Frontal cortex (tissue), 4 donors: ENCODE measurements around the gene GRM8. TPM values are rescaled to one million over a fixed set of nuclear protein-coding genes. Genes with fewer than 3 reads are reported as not detected.
A peak's percentile ranks its signal among the peaks of the same experiment; 100 is the strongest.
"Not testable (repeated sequence)": the region's sequence is repeated elsewhere in the genome, so short reads cannot be mapped to it uniquely, and the experiment has no call there.

Experiments used
- DNase-seq, 2 donors: peaks; one replicate each; pipeline ENCODE4 v3.0.0; 2012; ENCODE audit warnings: low spot score in 2 of 2
- FAIRE-seq: peaks from 2 replicates; lab custom pipeline; 2012; peaks lifted over from hg19 to GRCh38; lab: Jason Lieb, UNC
- total RNA-seq: library from RNA; depleted of rRNA; stranded (reverse); fragments of >200 nt; gene quantifications from one replicate; pipeline ENCODE4 v1.2.3, GENCODE V29; 2014
- donor health status: control.
- donor health status: control.
- donor health status: control.

Gene GRM8
- total RNA-seq, 1 donor from 2014 or later, result 2.9 TPM

GRCh38 chr7:126957443-126957842, 295.3 kb downstream of the GRM8 start:
- DNase-seq (no peak), FAIRE-seq (no peak)

- DNase-seq (no peak), FAIRE-seq (no peak)
Observed at GRCh38 chr7:126953461-126953860, 299.3 kb downstream of the GRM8 start.

GRCh38 chr7:126948664-126949063, 304.1 kb downstream of the GRM8 start:
- no peak for FAIRE-seq
- DNase-seq, result no peak

GRCh38 chr7:126940723-126941307, 311.9 kb downstream of the GRM8 start:
- FAIRE-seq (no peak), DNase-seq (no peak)

- FAIRE-seq (no peak), DNase-seq (no peak)
Observed at GRCh38 chr7:126937171-126937570, 315.6 kb downstream of the GRM8 start.

- no peak for FAIRE-seq
- DNase-seq, result no peak
Observed at GRCh38 chr7:126931581-126931980, 321.2 kb downstream of the GRM8 start.

GRCh38 chr7:126930166-126930565, 322.6 kb downstream of the GRM8 start:
- FAIRE-seq, result no peak
- no peak for DNase-seq

- FAIRE-seq, result no peak
Observed at GRCh38 chr7:126924477-126924876, 328.3 kb downstream of the GRM8 start.

GRCh38 chr7:126911627-126912026, 341.1 kb downstream of the GRM8 start:
- not testable (repeated sequence) for DNase-seq, FAIRE-seq

More at GRCh38 chr7:126924477-126924876, 328.3 kb downstream of the GRM8 start:
- no peak for DNase-seq

GRCh38 chr7:126908564-126908963, 344.2 kb downstream of the GRM8 start:
- not testable (repeated sequence) for DNase-seq
- FAIRE-seq, result peak; percentile 6

- not testable (repeated sequence) for FAIRE-seq, DNase-seq
Observed at GRCh38 chr7:126907657-126908056, 345.1 kb downstream of the GRM8 start.

GRCh38 chr7:126905255-126905654, 347.5 kb downstream of the GRM8 start:
- not testable (repeated sequence) for DNase-seq, FAIRE-seq

- not testable (repeated sequence) for FAIRE-seq, DNase-seq
Observed at GRCh38 chr7:126901041-126901765, 351.5 kb downstream of the GRM8 start.

- not testable (repeated sequence) for FAIRE-seq, DNase-seq
Observed at GRCh38 chr7:126887980-126888379, 364.8 kb downstream of the GRM8 start.

GRCh38 chr7:126887560-126887959, 365.2 kb downstream of the GRM8 start:
- not testable (repeated sequence) for FAIRE-seq, DNase-seq

- not testable (repeated sequence) for DNase-seq, FAIRE-seq
Observed at GRCh38 chr7:126882730-126883129, 370.0 kb downstream of the GRM8 start.

GRCh38 chr7:126881908-126882307, 370.8 kb downstream of the GRM8 start:
- FAIRE-seq, result not testable (repeated sequence)

GRCh38 chr7:126881315-126881714, 371.4 kb downstream of the GRM8 start:
- DNase-seq (no peak), FAIRE-seq (no peak)

More at GRCh38 chr7:126881908-126882307, 370.8 kb downstream of the GRM8 start:
- DNase-seq, result not testable (repeated sequence)

- not testable (repeated sequence) for FAIRE-seq, DNase-seq
Observed at GRCh38 chr7:126876536-126876935, 376.2 kb downstream of the GRM8 start.

- FAIRE-seq (no peak), DNase-seq (no peak)
Observed at GRCh38 chr7:126856691-126857291, 395.9 kb downstream of the GRM8 start.

- FAIRE-seq (no peak), DNase-seq (no peak)
Observed at GRCh38 chr7:126845331-126845730, 407.4 kb downstream of the GRM8 start.
